Type B pancreatic cell (in vitro differentiated cells): Measurements from ENCODE around the gene KRR1. TPM values are rescaled to one million over a fixed set of nuclear protein-coding genes. Genes with fewer than 3 reads are reported as not detected.

ENCODE experiments used
- DNase-seq: peaks from one replicate; pipeline ENCODE4 v3.0.0; 2021; ENCODE audit warnings: mixed read lengths; ENCODE audit not compliant: unreplicated experiment; ENCODE audit errors: extremely low spot score
- H3K27ac Mint-ChIP-seq: 2 replicates; pipeline ENCODE4 v1.8.0; 2021; ENCODE audit warnings: mild to moderate bottlenecking, mixed read lengths
- H3K27me3 Mint-ChIP-seq: 2 replicates; pipeline ENCODE4 v1.8.0; 2021; ENCODE audit warnings: mixed read lengths
- H3K36me3 Mint-ChIP-seq: 2 replicates; pipeline ENCODE4 v1.8.0; 2021; ENCODE audit warnings: mixed read lengths
- H3K4me1 Mint-ChIP-seq: one replicate; pipeline ENCODE4 v1.8.0; 2021; ENCODE audit warnings: mixed read lengths; ENCODE audit not compliant: unreplicated experiment
- H3K4me3 Mint-ChIP-seq: 2 replicates; pipeline ENCODE4 v1.8.0; 2021; ENCODE audit warnings: mild to moderate bottlenecking, mixed read lengths
- H3K9me3 Mint-ChIP-seq: 2 replicates; pipeline ENCODE4 v1.8.0; 2021; ENCODE audit warnings: mixed read lengths
- CTCF ChIP-seq: fragments of 200-600 bp; sonication (generic); conservative IDR thresholded peaks from 2 replicates; pipeline ENCODE4 v1.5.0; 2021; ENCODE audit warnings: antibody characterized with exemption, mild to moderate bottlenecking
- total RNA-seq: library from RNA; stranded (reverse); gene quantifications from 2 replicates; pipeline ENCODE4 v1.2.1, GENCODE V29; 2021; ENCODE audit warnings: low replicate concordance

The KRR1 gene
- total RNA-seq, 1 donor from 2014 or later = 66.9 TPM

GRCh38 chr12:75478116-75478794 lies 33.2 kb downstream of the KRR1 start:
- Mint-ChIP-seq H3K4me3 (no peak overlapping the region), H3K36me3 (no peaks in the 10 kb centered on the region), H3K4me1 (peaks cover 8% of the 10 kb centered on the region), H3K9me3 (no peaks in the 10 kb centered on the region), H3K27me3 (no peaks in the 10 kb centered on the region), H3K27ac (no peak overlapping the region)
- DNase-seq = no peak
- no peak for TF ChIP-seq CTCF

GRCh38 chr12:75477137-75477536 lies 34.3 kb downstream of the KRR1 start:
- TF ChIP-seq CTCF = no peak
- no peaks in the 10 kb centered on the region for H3K36me3 Mint-ChIP-seq
- peaks cover 8% of the 10 kb centered on the region for H3K4me1 Mint-ChIP-seq
- DNase-seq = no peak
- no peak overlapping the region for H3K27ac Mint-ChIP-seq
- no peaks in the 10 kb centered on the region for H3K27me3 Mint-ChIP-seq
- no peak overlapping the region for H3K4me3 Mint-ChIP-seq
- H3K9me3 Mint-ChIP-seq = no peaks in the 10 kb centered on the region

- no peak for DNase-seq
- no peak overlapping the region for H3K27ac Mint-ChIP-seq
- H3K9me3 Mint-ChIP-seq = no peaks in the 10 kb centered on the region
- H3K27me3 Mint-ChIP-seq = no peaks in the 10 kb centered on the region
- H3K4me3 Mint-ChIP-seq = no peak overlapping the region
- TF ChIP-seq CTCF = no peak
- peaks cover 5% of the 10 kb centered on the region for H3K4me1 Mint-ChIP-seq
- no peaks in the 10 kb centered on the region for H3K36me3 Mint-ChIP-seq
Measured at GRCh38 chr12:75476071-75476470, 35.3 kb downstream of the KRR1 start.

DNA sequence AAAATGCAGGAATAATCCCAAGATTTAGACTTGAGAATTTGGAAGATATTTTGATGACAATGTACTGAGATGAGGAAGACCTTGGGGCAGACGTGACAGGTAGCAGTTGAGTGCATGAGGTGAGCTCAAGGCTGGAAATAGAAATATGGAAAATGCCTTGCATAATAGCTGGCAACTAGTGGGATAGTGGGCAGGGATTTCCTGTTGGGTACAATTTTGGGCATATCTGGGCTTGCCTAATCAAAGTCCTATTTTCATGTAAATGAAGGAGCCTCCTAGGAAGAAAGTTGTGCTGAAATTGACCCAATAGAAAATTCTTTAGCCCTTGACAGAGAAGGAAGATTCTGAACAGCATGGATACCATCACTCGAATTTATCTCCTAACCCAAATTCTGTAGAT lies 37.3 kb downstream of the KRR1 start:
- H3K4me3 Mint-ChIP-seq = no peak overlapping the region
- H3K36me3 Mint-ChIP-seq = no peaks in the 10 kb centered on the region
- no peak for TF ChIP-seq CTCF
- no peak overlapping the region for H3K27ac Mint-ChIP-seq
- no peaks in the 10 kb centered on the region for H3K9me3 Mint-ChIP-seq
- no peaks in the 10 kb centered on the region for H3K4me1 Mint-ChIP-seq
- H3K27me3 Mint-ChIP-seq = no peaks in the 10 kb centered on the region
- no peak for DNase-seq

DNA sequence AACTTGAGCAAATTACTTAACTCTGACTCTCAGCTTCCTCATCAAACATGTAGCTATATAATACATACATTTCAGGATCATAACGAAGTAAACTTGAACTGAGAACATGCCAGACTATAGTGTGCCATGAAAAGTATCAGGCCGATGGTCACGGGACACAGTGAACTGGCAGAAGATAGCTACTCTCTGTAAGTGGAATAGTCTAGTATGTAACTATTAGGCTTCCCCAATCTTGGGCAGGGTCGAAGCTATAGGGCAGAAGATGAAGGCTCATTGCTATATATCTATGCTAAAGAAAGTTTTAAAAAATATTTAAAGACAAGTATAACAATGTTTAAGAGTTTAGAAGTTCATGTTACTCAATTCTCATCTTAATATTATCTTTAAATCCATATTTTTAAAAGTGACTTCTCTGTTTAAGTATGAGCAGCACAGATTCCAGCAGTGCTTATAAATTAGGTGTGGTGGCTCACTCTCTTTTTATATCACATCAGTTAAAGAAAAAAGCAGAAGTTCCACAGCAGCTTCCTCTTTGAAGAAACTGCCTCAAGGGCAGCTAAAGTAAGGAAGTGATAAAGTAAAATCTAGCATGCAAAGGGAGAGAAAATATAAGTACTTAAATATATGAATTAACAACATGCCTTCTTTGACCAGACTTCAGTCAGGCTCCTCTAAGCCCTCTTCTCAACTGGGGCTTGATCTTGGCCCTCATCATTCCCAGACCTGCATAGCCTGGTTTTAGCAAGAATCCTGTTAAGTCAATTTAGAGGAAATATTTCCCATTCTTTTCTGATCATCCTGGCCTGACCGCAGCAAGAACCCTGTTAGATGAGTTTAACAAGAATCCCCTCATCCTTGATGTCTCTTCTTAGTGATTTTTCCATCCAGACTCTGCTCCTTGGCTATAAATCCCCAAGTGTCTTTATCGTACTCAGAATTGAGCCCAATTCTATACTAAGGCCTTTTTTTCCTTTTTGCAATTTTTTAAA lies 39.2 kb downstream of the KRR1 start:
- Mint-ChIP-seq H3K27ac (no peak overlapping the region), H3K27me3 (no peaks in the 10 kb centered on the region), H3K4me3 (no peak overlapping the region), H3K4me1 (no peaks in the 10 kb centered on the region), H3K9me3 (no peaks in the 10 kb centered on the region), H3K36me3 (no peaks in the 10 kb centered on the region)
- no peak for DNase-seq
- TF ChIP-seq CTCF = no peak
